IPS-NIHi7 (cell line): ENCODE data around the gene RABGAP1L.
"Not testable (repeated sequence)": the region's sequence is repeated elsewhere in the genome, so short reads cannot be mapped to it uniquely, and the experiment has no call there.

ENCODE experiments used
- DNase-seq: peaks from one replicate; pipeline ENCODE4 v3.0.0; 2012; ENCODE audit warnings: mixed read lengths; ENCODE audit errors: extremely low spot score

Gene RABGAP1L

GRCh38 chr1:174358786-174359453 lies 199.6 kb downstream of the RABGAP1L start:
- DNase-seq: no peak

GRCh38 chr1:174359454-174359805 lies 200.1 kb downstream of the RABGAP1L start:
- DNase-seq: no peak

- no peak for DNase-seq
These were observed 205.8 kb downstream of the RABGAP1L start for GRCh38 chr1:174364996-174365736.

- no peak for DNase-seq
These were observed 207.6 kb downstream of the RABGAP1L start for GRCh38 chr1:174366946-174367345.

DNA sequence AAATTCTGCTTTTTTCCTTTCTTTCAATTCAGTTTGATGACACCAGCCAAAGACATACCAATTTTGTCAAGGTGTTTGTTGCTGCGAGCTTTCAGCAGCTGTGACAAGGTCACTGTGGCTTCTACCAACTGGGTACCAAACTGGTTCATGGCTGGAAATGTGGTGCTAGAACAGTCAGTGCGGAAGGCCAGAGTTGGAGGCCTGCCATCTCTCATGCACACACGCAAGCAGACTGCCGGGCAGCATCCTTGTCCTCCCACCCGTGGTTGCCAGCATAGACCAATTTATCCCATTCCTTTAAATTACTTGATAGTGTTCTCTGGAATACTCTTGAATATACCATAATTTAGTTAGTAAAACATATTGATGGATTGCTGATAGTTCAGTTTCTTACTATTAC lies 208.6 kb downstream of the RABGAP1L start:
- DNase-seq: no peak

GRCh38 chr1:174376030-174376429 lies 216.7 kb downstream of the RABGAP1L start:
- DNase-seq: no peak

GRCh38 chr1:174391716-174392115 lies 232.4 kb downstream of the RABGAP1L start:
- no peak for DNase-seq

DNA sequence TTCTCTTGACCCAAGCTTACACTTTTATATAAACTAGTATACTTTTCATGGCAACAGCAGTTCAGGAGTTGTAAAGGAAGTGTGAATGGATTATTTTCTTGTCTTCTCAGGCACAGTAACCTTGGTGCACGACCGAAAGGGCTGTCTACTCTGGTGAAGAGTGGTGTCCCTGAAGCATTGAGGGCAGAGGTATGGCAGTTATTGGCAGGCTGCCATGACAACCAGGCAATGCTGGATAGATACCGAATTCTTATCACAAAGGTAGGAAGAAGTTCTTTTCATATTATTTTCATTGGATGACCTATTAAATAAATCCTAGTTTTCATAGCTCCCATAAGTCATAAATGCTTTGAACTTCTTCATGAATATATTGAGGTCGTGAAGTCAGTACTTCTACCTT lies 234.6 kb downstream of the RABGAP1L start:
- no peak for DNase-seq

- DNase-seq: no peak
These were observed 237.9 kb downstream of the RABGAP1L start for GRCh38 chr1:174397261-174397660.

- no peak for DNase-seq
These were observed 238.9 kb downstream of the RABGAP1L start for GRCh38 chr1:174398246-174398645.

DNA sequence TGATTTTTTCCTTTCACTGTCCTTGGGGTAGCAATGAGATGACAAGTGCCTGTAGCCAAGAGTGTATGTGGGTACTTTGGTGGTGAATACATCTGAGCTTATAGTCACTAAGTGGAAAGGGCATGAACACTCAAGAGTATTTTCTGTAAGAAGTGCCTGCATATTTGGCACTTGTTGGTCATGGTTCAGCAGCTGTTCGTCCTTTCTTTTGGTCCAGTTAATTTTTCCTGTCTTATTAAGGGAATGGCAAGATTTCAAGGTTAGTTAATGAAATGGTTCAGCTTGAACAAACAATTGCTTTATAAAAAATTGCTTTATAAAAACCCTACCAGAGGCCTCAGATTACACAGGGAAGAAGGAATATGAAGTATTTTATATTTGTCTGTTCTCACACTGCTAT lies 239.9 kb downstream of the RABGAP1L start:
- DNase-seq: no peak

GRCh38 chr1:174401075-174401474 lies 241.8 kb downstream of the RABGAP1L start:
- DNase-seq: no peak

GRCh38 chr1:174405219-174405618 lies 245.9 kb downstream of the RABGAP1L start:
- DNase-seq: no peak

- no peak for DNase-seq
These were observed 247.1 kb downstream of the RABGAP1L start for GRCh38 chr1:174406421-174406820.

DNA sequence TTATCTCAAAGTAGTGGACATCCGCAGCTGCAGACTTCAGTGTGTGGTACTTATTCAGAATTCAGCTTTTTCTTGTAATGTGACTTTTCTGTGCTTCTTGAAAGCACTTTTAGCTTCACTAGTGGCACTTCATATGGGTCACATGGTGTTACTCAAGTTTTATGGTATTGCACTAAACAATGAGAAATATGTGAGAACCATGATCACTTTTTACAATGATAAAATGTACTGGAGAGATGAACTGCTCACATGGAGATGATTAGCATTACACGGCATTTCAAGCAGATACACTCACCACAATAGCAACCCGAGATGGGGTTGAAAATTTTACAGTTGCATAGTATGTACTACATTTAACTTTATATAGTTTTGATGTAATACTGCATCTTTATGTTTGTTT lies 248.3 kb downstream of the RABGAP1L start:
- DNase-seq: no peak

GRCh38 chr1:174408146-174408545 lies 248.8 kb downstream of the RABGAP1L start:
- DNase-seq: no peak

DNA sequence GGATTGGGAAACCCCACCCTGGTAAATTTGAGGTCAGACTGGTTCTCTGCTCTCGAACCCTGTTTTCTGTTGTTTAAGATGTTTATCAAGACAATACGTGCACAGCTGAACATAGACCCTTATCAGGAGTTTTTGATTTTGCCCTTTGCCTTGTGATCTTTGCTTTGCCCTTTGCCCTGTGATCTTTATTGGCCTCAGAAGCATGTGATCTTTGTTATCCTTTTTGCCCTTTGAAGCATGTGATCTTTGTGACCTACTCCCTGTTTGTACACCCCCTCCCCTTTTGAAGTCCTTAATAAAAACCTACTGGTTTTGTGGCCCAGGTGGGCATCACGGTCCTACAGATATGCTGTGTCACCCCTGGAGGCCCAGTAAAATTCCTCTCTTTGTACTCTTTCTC lies 250.5 kb downstream of the RABGAP1L start:
- DNase-seq: not testable (repeated sequence)

DNA sequence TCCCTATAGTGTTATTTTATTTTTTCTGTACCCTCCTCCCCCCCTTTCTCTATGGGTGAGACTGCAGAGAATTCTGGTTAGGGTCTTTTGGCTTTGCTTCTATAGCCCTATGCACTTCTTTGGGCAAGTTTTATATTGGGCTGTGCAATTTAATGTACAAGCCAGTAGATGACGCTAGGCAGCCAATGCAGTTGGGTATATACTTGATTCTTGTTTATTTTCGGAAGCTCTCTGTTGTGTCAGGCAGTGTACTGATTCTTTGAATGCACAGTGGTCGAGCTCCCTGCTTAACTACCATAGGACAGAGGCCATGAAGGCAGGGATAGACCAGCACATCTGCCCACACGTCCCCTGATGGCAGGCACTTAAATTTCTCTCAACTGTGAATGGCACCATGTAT lies 254.3 kb downstream of the RABGAP1L start:
- peak; percentile 27 for DNase-seq

GRCh38 chr1:174414203-174414602 lies 254.9 kb downstream of the RABGAP1L start:
- no peak for DNase-seq

DNA sequence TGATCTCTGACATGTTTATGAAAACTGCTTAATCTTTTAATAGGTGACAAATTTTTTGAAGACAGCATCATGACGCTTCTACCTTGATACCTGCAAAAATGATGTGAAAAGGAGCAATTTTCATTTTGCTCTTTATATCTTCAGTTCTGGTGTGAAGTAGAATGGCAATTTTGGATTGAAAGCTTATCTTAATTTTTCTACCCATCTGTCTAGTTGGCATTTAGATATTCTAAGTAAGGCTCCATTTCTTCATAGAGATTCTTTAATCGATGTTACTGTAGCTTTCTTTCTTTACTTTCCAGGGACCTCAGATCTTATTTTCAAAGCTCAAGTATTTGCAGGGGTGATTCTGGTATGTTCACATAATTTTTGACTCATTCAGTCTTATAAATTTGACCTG lies 256.2 kb downstream of the RABGAP1L start:
- DNase-seq: no peak

- DNase-seq: no peak
These were observed 258.6 kb downstream of the RABGAP1L start for GRCh38 chr1:174417921-174418320.

GRCh38 chr1:174425121-174425520 lies 265.8 kb downstream of the RABGAP1L start:
- DNase-seq: no peak

DNA sequence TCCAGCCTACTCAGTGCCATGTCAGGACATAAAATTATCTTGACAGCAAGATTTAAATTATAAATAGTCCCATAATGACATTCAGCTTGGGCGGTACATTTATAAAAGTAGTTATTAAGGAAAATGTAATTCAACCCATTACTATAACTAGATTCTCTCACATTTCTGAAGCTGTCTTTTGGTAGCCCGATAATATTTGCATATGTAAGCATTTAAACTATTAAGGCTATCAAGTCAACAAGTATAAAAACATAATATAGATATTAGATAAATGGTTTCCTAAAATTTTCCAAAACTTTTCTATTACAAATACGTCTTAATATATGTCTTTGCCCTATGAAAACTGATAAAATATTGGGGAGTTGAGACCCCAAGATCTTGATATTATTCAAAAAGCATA lies 266.8 kb downstream of the RABGAP1L start:
- DNase-seq: no peak

GRCh38 chr1:174428033-174428432 lies 268.7 kb downstream of the RABGAP1L start:
- DNase-seq: no peak
